Retina (tissue), 1 donor: ENCODE results near the gene APP.
"Not testable (repeated sequence)": the region's sequence is repeated elsewhere in the genome, so short reads cannot be mapped to it uniquely, and the experiment has no call there.

Source experiments
- DNase-seq: peaks from one replicate; pipeline ENCODE4 v3.0.0-alpha.2; 2016

Gene APP

DNA sequence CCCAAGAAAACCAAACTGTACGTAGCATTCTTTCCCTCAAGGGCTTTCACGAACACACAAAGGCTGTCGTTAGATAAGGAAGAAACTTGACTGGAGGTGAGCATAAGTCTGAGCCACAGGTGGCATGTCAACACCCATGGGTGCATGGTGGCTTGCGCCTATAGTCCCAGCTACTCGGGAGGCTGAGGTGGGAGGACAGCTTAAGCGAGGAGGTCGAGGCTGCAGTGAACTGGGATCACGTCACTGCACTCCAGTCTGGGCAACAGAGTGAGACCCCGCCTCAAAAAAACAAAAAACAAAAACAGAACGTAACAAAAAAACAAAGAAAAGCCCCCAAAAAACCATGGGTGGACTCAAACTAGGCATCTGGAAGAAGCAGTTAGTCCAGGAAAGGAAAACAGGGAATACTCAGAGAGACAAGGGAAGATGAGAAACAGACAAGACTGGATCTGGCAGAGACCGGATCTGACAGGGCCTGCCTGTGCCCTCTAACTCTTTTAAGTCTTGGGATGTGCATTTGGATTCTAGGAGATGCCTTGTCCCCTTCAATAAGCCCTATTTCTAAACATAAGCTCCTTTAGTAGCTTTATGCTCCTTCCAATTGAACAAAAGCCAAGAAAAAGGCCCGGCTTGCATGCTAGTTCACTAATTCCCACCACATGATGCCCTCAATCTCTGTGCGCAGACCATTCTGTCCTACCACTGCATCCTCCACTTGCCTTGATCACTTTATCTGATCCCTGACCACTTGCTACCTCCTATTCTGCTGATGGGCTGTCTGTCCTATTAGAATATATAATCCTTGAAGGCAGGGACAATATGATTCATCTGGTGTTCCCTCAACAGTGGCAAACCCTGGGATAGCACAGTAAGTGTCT lies 73.8 kb downstream of the APP start:
- DNase-seq, result no peak

DNA sequence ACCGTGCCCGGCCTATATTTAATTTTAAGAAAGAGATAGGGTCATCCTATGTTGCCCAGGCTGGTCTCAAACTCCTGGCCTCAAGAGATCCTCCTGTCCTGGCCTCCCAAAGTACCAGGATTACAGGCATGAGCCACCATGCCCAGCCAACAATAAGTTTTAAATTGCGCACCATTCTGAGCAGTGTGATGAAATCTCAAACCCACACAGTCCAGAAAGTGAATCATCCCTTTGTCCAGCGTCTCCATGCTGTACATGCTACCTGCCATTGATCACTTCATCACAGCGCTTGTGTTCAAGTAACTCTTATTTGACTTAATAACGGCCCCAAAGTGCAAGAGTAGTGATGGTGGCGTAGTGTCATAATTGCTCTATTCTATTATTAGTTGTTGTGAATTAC lies 75.4 kb downstream of the APP start:
- no peak for DNase-seq

GRCh38 chr21:26093122-26093521 lies 77.4 kb downstream of the APP start:
- no peak for DNase-seq

DNA sequence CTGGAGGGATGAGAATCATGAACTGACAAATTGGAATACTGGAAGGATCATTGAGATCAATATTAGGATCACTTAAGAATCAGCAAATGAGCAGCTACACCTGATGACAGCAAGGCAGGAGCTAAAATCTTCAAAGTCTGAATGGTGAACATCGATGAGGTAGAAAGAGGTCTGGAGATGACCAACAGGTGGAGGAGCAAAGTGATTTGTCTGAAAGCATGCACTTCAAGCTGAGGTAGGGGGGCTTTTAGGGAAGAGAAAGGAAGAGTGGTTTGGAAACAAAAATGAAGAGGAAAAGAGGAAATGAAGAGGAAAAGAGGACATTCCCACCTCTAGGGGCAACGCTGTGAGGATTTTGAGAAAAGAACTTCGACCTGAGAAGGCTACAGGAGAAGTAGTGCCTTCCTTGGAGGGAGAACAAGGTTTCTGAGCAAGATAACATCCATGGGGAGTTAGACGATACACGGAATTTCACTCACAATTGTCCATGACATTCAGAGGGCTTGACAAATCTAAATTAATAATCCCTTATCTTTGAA lies 79.0 kb downstream of the APP start:
- no peak for DNase-seq

- no peak for DNase-seq
Observed at GRCh38 chr21:26089730-26090129, 80.8 kb downstream of the APP start.

DNA sequence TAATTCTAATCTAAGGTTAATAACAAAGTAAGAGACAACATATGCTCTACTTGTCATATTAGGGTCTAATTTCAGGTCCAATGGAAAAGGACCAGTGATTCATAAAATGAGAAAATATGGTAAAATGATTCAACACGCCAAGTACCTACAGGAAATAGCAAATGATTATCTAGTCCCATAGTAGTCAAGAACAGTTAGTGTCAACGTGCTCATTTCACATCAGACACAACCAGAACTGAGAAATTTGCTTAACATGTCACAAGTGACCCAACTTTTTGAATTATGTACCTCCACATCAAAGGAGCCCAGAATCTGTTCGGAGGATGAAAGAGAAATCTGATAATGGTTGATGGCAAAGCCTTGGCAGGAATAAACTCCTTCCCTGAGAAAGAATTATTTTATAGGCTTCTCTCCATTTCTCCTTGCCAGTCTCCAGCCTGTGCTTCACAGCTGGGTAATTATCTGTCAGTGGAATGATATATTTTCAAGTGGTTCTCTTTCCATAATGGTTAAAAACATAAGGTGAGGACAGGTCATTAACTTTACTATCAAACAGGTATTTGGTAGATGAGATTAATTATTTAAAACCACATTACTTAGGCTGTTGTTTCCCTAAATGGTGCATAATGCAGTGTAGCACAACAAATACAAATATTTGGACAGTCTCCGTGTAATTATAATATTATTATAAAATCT lies 83.2 kb downstream of the APP start:
- DNase-seq, result no peak

GRCh38 chr21:26085882-26086281 lies 84.7 kb downstream of the APP start:
- no peak for DNase-seq

DNA sequence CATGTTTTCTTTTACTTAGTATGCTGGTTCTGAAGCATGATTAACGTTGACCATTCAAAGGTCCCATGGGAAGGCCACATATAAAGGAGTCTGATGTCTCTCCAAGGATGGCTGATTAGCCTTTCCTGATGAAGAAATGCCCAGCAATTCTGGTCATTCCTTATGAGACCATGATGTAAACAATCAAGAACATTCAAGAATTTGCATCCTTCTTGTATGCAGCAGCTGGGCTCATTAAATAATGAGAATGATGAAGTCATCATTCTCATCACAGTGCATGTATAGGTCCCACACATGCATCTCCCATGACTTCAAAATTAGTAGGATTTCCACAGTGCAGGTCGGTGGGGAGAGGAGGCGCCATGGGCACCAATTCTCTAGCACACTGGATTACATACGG lies 85.4 kb downstream of the APP start:
- no peak for DNase-seq

DNA sequence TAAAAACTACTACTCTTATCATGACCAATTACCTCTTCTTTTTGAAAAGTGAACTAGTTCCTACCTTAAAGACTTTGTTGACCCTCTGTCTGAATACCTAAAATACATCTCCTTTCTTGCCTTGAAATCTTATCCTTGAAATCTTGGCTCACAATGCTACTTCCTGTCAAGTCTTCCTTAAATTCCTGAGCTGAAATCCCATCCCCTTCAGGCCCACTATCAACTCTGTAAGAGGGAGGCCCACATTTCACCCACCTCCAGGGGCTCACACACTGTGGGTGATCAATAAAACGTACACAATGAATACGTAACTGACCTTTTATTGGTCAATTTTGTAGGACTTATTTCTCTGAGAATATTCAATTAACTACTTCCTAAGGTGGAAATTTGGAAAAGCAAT lies 88.0 kb downstream of the APP start:
- no peak for DNase-seq

DNA sequence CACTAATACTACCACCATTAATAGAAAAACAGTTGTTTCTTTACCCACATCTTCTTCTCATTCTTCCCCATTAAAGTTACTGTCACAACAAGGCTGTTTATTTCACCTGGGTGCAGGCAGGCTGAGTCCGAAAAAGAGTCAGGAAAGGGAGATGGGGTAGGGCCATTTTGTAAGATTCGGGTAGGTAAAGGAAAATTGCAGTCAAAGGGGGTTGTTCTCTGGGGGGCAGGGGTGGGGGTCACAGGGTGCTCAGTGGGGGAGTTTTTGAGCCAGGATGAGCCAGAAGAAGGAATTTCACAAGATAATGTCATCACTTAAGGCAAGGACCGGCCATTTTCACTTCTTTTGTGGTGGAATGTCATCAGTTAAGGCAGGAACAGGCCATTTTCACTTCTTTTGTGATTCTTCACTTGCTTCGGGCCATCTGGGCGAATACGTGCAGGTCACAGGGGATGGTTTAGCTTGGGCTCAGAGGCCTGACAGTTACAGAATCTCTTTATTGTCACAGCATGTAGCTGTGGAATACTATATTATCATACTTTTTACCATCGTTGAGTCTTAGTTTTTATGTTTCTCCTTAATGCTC lies 89.3 kb downstream of the APP start:
- not testable (repeated sequence) for DNase-seq

GRCh38 chr21:26080211-26080610 lies 90.4 kb downstream of the APP start:
- no peak for DNase-seq

DNA sequence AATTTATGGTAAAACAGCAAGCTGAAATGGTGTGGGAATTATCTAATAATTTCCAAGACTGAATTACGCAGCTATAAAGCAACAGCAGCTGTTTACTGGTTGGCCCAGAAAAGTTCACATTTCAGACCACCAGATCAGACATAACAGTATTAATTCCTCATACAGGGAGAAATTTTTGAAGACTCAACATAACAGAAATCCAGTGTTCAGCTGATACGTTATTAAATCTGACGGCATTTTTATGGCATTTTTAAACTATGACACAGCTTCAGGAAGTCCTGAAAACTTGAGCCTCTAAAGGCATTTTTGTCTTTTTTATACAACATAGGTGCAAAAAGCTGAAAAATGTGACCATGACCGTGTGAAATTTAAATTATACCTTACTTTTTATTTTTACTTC lies 91.2 kb downstream of the APP start:
- no peak for DNase-seq

- DNase-seq, result no peak
Observed at GRCh38 chr21:26077521-26077920, 93.0 kb downstream of the APP start.

- no peak for DNase-seq
Observed at GRCh38 chr21:26072666-26073615, 97.6 kb downstream of the APP start.

GRCh38 chr21:26070822-26071425 lies 99.6 kb downstream of the APP start:
- DNase-seq, result peak; percentile 60

DNA sequence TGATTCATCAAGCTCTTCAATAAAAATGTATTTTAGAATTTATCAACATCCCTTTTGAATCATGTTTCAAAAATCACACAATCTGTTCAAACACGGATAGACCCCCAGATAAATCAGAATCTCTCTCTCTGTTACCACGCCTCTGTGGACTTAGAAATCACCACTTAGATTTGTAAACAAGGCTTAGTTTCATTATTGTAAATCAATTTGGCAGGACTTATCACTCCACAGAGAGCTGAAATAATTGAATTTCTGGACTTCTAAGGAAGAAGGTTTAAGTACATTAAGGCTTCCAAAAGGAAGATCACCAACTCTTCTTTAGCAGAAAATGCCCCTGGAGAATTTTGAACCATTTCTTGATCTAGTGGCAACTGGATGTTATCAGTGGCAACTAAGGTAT lies 100.4 kb downstream of the APP start:
- no peak for DNase-seq

- no peak for DNase-seq
Observed at GRCh38 chr21:26068776-26069175, 101.8 kb downstream of the APP start.

GRCh38 chr21:26067836-26068594 lies 102.6 kb downstream of the APP start:
- no peak for DNase-seq

- no peak for DNase-seq
Observed at GRCh38 chr21:26064506-26064905, 106.1 kb downstream of the APP start.

DNA sequence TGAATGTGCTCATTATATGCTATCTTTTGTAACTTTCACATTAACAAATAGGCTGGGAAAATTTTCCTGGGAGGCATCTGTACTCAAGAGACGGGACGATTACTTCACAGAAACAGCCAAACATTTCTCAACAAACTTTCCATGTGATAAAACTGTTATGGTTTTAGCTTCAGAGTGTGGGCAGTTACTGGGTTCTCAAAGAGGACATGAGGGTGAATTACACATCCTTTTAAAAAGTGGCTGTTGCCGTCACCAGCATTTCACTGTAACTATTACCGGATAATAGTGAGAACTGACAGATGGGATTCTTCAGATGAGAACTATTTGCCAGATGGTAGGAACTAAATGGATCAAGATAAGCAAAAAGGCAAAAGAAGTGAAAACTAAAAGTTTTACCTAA lies 109.1 kb downstream of the APP start:
- DNase-seq, result no peak
